CD4-positive, alpha-beta T cell treated with Interleukin-2 at 100 ng/mL for 4 hours (primary cell): ENCODE results near the gene ORMDL3.
"Not testable (repeated sequence)": the region's sequence is repeated elsewhere in the genome, so short reads cannot be mapped to it uniquely, and the experiment has no call there.

Source experiments
- DNase-seq: peaks from one replicate; pipeline ENCODE4 v3.0.0-alpha.2; 2020; ENCODE audit warnings: low spot score

ORMDL3 gene

DNA sequence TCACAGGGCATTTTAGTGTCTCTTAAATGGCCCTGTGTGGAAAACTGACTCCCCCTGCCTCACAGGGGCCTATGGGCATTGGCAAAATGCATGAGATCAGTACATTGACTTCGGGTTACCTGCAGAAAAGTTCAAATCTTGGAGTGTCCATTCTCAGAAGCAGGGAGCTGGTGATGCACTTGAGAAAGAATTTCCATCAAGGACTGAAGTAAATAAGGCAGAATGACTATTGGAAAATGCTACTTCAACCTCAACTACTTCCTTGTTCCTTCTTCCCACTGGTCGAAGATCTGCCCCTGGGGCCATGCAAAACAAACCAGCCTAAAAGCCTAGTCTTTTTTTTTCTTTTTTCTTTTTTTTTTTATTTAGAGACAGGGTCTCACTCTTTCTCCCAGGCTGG is 21.6 kb upstream of the ORMDL3 start:
- no peak for DNase-seq

DNA sequence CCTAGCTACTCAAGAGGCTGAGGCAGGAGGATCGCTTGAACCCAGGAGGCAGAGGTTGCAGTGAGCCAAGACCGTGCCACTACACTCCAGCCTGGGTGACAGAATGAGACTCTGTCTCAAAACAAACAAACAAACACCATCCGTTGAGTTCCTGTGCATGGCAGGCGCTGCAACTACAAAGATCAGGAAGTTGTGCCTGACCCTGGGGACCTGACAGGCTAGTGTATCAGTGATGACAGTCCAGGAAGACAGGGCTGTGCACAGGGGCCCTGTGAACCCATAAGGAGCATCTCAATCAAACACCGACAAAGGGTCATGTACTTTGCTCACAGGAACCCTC is 21.1 kb upstream of the ORMDL3 start:
- DNase-seq: not testable (repeated sequence)

DNA sequence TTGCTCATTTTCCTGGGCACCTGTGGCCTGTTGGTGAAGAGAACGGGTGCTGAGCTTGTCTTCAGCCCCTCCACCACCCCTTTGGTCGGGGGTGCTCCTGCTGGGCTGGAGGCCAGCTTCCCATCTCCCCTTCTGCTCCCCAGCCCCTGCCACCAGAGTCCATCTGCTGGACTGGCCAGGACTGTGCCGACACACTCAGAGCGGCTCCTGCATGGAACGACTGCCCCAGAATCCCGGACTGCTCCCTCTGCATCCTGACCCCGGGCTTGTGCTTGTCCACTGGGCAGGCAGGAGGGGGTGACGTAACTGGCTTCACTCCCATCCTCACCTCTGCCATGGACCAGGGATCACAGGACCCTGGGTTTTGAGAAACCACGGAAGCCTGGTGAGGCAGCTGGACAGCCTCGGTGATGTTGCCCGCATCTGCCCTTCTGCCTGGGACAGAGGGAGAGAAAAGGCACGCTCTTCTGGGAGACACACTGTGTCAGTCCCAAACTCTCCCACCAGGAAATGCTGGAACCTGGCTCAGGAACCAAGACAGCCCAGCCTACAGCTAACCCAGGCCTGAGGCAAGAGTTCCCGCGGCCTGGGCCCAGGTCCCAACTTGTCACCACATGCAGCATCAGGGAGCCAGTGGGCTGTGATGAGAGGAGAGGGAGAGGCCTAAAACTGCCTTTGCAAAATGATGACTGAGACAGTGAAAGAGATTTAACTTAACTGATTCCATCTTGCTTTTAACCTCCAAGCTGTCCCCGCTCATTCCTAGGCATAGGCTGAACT is 19.3 kb upstream of the ORMDL3 start:
- no peak for DNase-seq

DNA sequence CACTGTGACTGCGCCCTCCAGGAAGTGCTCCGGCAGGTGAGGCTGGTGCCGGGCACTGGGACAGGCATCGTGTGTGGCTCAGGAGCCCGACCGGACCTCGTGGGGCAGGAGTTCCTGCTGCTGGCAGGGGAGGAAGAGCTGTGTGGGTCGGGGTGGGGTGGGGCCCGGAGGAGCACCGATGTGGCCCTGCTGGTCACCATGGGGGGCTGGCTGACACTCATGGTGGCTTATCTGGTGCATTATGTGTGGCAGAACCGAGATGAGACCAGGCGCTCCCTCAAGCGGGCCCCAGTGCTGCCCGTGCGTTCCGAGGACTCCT is 17.0 kb upstream of the ORMDL3 start:
- no peak for DNase-seq

DNA sequence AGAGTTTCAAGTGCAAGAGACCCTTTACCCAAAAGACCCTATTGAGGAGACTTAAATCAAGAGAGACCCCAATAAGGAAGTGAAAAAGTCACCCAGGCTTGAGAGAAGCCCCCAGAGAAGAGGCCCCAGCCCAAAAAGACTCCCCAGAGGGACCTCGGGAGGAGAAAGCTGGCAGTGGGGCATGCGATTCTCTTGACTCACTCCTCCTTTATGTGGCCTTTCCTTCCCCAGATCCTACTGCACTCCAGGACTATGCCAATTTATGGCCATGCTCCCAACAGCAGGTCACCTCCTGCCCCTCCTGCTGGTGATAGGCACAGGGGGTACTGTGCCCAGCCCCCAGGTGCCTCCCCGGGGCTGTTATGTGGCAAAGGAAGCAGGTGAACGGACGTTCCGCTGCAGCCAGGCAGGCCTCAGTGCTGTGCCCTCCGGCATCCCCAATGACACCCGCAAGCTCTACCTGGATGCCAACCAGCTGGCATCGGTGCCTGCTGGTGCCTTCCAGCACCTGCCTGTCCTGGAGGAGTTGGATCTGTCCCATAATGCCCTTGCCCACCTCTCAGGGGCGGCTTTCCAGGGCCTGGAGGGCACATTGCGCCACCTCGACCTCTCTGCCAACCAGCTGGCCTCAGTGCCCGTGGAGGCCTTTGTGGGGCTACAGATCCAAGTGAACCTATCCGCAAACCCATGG is 16.4 kb upstream of the ORMDL3 start:
- DNase-seq: no peak

DNA sequence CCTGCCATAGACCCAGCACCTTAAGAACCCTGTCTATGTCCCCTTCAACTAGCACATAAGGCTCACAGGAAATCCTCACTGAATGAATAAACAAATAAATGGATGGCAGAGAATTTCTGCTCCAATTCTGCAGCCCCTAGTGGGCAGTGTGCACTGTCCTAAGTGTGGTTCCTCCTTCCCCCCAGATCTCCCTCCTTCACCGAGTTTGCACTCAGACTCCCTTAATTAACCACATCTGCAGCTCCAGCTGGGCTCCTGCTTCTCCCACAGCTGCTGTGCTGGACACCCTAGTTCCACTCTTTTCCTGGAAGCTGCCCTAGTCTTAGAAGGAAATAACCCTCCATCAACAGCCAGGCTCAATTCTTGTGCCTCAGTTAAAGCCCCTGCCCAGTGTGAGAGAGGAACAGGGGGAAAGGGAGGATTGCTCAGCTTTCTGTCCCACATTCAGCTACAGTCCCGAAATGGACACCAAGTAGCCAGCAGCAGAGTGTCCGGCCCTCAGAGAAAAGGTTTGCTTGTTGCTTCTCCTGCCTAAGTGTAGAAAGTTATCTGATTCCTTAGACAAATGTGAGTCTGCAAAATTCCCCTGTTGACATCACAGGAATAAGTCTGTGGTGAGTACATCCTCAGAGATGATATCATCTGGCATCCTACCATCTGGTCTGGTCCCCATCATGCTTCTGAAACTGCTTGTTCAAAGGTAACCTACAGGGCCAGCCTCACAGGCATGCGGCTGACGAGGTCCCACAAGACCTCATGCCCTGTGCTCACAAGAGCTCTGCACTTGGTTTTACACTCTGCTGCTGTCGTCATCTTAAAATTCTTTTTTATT is 12.4 kb upstream of the ORMDL3 start:
- peak; percentile 51 for DNase-seq

DNA sequence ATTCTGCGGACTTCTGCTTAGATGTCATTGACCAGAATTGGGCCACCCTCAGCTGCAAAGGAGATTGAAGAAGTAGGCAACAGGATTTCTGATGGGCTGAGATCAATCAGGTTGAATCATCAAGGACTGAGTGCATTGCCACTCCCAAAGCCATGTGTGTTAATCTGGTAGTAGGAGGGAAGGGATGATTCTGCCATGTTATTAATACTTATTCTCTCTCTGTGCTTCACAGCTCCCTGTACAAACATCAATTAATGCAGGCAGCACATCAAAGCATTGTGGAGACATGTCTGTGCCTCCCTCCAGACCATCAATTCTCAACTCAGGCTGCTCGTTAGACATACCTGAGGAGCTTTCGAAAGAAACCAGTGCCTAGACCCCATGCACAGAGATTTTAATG is 11.7 kb upstream of the ORMDL3 start:
- DNase-seq: no peak

DNA sequence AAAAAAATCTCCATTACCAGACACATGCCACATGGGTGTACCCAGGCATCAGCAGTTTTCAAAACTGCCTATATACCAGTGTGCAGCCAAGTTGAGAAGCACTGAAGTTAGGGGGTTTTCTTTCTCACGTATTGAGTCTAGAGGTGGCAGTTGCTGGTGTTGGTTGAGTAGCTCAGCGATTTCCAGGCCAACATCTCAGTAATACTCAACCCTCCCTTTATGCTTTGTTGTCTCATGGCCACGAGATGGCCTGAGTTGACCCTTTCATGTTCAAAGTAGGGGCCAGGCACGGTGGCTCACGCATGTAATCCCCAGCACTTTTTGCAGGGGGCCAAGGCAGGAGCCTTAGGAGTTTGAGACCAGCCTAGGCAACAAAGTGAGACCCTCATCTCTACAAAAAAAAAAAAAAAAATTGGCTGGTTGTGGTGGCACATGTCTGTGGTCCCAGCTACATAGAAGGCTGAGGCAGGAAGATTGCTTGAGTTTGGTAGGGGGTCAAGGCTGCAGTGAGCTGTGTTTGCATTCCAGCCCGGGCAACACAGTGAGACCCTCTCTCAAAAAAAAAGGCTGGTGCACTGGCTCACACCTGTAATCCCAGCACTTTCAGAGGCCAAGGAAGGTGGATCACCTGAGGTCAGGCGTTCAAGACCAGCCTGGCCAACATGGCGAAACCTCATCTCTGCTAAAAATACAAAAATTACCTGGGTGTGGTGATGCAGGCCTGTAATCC is 10.9 kb upstream of the ORMDL3 start:
- no peak for DNase-seq

DNA sequence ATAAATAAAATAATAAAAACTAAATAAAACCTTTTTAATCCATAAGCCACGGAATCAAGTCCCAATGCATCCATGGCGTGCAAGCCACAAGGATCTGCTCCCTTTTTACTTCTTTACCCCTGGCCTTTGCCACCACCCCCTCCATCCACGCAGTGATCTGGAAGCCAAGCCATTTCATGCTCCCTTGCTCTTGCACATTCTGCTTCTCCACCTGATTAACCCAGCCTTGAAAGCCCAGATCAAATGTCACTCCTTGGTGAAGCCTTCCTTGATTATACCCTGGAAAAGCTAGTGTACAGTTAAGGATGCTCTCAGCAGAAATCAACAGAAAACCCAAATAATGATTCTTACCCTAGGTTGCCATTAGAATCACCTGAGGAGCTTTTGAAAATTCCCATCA is 10.0 kb upstream of the ORMDL3 start:
- DNase-seq: no peak

DNA sequence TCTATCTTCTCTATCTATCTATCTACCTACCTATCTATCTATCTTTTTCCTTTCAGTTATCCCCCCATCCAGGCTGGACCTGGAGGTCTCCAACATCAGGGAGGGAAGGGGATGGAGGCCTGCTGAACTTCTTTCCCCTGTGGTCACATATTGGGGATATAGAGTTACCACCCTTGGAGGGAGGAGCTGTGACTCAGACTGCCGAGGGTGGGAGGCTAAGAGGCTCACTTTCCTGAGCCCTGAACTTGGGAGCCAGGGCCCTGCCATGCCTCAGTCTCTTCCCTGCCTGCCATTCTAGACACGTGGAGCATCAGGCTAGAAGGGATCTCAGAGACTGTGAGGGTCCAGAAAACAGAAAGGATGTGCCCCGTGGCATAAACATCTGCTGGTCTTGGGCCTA is 8.5 kb upstream of the ORMDL3 start:
- DNase-seq: no peak

DNA sequence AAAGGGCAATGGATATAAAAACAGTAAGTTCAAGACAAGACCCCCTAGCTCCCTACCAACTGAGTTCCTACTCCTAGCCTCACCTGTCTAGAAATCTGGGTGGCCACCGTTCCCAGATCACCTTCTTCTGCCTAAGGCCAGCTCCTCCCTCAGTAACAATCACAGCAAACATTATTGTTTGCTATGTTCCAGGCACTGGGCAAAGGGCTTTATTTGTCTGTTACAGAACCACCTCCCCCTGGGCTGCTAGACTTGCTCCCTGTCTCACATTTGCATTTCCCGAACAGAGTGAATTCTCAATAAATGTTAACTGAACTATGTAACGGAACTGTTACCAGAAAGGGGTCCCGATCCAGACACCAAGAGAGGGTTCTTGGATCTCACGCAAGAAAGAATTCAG is 6.9 kb upstream of the ORMDL3 start:
- no peak for DNase-seq

DNA sequence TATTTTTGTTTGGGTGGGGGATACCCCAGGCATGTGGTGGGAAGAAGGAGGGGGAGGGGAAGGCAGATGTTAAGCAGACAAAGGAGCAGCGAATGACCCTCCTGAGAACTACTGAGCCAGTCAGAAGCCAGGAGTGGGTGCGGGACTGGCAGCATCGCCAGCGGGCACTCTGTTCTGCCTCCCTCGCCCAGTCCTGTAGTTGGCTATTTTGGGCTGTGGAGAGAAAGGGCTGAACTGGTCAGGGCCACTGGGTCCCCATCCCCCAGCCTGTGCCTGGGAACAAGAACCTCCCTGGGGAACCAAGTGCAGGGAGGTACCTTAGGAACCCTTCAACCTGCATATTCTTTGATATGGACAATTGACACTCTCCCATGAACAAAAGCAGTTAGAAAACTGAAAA is 6.5 kb upstream of the ORMDL3 start:
- DNase-seq: no peak

DNA sequence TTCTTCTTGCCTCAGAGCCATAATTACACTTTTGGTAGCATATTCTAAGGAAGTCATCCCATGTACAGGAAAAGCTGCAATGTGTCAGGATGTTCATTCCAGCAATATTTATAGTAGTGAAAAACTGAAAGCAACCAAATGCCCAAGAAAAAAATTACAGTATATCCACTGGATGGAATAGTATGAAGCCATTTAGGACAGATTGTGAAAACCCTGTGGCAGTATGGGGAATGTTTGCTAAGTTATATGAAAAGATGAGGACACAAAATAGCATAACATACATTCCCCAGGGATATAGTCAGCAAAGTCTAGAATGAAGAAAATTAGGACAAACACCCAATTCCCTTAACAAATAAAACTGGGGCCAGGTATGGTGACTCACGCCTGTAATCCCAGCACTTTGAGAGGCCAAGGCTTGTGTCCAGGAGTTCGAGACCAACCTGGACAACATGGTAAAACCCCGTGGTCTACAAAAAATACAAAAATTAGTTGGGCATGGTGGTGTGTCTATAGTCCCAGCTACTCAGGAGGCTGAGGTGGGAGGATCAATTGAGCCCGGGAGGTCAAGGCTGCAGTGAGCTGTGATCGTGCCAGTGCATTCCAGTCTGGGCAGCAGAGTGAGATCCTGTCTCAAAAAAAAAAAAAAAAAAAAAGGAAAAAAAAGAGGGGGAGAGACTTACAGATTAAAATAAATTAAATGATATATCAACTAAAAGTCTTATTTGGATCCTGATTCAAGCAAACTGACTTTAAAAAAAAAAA is 2.4 kb upstream of the ORMDL3 start:
- no peak for DNase-seq

DNA sequence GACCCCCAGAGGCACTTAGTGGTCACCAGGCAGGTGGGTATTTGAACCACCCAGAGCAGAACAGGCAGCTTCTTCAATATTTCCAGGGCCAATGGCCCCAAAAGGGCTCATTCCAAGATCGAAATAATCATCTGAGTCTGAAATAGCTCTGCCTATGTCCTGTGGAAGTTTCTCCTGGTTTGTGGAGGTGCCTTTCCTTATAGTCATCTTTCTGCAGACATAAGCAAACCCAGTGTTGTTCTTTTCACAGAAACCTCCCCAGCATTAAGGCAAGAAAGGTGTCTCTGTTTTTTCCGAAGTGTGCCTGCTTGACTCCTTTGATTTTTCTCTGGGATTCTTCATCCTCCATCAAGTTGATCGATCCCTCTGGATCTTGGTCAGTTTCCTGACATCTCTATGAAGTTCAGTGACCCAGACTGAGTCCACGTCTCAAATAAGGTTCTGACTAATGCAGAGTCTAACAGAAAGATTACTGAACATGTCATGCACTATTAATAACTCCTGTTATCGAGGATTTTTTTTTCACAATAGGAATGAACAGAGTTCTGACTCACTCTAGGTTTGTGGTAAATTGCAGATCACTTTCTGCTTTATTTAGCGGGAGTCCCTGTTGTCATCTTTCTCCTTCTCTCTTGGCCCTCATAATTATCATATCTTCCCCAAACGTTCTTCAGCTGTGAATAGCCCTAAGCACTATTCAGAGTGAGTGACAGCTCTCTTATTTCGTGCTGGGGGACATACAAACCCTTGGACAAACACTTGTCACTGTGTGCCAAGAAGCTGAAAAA is 1.7 kb upstream of the ORMDL3 start:
- no peak for DNase-seq

DNA sequence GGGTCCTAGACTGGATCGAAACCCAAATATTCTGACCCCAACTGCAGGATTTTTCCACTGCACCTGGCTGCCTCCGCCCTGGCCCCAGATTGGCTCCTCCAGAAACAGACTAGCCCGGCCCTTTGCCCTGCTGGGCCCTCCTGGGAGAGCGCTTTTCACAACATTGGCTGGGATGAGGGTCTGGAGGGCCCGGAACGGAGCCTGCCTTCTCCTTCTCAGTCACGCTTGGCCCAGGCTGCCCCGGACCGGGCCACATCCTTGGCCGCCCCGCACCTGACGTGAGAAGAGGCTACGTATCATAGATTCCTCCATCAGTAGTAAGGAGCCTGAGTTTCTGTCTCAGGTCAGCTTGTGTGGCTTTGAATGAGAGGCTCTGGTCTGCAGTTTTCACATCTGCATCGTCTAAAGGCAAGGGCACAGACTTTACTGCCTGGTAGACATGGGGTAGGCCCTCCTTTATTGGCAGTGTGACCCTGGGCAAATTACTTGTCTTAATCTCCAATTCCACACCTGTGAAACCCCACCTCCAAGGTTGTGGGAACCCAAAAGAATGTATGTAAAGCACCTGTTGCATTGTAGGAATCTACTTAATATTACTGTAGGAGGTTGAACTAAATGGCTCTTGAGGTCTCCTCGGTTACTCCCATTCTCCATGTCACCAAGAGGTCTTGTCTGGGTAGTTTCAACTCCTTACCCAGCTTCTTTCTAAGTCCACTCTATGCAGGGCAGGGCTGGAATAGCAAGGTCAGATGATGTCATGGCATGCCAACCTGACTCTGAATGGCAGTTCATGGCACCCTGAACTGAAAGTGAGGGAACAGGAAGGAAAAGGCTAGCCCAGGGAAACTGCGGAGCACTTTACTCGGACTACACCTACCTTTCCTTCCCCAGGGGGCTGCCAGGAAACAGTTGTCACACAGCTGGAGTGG is 792 bp upstream of the ORMDL3 start:
- no peak for DNase-seq

DNA sequence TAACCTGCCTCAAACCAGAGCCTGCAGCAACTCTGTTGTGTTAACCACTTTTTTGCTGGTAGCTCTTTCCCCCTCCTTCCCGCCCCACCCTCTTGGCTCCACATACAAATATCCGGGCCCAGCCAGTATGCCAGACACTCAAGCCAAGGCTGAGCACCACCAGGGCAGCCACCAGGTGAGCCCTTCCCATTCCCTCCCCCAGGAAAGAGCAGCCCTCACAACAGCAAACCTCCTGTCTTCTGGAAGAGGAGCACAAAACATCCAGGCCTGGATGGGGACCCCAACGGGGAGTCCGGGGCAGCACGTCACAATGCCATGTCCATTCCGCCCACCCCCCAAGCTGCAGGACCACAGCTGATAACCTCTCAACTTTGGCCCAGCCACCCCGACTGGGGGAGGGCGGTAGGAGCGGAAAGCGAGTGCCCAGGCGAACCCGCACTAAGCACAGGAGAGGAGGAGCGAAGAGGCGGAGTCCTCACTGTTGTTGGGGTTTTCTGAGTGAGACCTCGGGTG is 757 bp downstream of the ORMDL3 start:
- DNase-seq: peak; percentile 68

DNA sequence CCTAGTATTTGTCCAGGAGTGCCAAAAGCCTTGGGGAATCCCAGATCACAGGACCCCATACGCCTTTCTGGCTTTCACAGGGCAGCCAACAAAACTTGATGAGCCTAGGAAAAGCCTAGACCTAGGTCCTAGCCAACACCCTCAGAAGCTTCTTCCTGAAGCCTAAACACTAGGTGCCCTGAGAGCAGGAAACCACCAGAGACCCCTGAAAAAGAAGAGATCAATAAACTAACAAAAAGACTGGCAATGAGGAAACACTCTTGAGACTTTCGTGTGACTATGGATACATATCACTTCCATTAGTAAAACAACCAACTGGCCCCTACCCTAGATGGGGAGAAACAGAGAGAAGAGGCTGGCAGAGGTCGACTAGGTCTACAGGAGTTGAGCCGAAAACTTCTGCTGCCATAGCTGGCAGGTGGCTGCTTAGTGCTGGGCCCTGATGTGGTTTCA is 1.2 kb downstream of the ORMDL3 start:
- no peak for DNase-seq

DNA sequence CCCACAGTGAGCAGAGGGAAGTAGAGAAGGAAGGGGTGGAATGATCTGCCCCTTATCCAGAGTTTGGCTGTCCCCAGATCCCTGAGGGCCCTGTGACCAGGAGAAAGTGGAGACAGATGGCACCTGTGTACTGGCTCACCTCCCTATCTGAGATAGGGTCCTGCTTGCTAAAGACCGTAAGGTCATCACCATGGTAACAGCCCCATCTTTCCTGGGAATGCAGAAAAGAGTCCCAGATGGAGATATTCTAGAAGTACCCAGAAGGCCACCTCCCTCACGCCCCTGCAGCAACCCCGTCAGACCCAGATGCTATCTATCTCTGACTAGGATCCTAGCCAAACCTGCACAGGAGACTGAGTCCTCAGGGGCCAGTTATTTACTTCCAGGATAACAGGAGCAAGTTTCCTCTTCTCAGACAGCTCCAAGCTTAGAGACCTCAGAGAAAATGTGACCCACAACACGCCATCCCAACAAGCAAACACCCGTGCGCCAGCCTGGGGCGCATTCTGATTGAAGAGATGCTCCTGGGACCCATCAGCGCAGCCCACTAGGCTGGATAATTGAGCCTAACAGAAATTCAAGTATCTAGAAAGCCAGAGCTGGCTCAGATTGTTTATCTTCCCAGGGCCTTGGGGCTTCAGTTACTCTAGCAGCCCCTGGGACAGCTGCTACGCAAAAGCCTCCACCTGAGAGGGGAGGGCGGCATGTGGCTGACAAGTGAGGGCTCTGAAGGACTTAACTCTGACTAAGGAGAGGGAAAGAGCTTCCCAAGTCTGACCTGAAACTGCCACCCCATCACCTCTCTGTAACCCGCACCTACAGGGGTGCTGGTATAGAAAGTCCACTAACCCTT is 1.9 kb downstream of the ORMDL3 start:
- no peak for DNase-seq

DNA sequence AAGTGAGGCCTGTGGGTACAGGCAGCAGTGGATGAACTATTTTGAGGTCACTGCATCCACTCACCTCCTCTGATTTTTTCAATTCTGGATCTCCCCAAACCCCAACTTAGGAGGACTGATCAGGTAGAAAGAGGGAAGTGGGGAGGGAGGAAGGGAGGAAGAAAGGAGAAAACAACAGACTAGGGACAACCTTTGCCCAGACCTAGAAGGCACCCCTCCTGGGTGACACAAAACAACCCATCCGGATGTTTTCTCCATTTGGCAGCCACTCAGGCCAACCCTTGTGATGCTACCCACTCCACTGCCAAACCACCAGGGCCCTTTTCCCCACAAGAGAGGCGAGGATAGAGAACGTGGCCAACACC is 2.7 kb downstream of the ORMDL3 start:
- no peak for DNase-seq
